ENCODE results near the gene OR2Y1. TPM values are rescaled to one million over a fixed set of nuclear protein-coding genes. Genes with fewer than 3 reads are reported as not detected.

OR2Y1 gene
- total and polyA plus RNA-seq, 2 donors = not detected

Small RNA genes lying within 50 kb of the gene (small RNA-seq; reads per million reads assigned to genes)
- not detected for gene RNU1-17P

Other genes starting within 250 kb of the OR2Y1 start
- 35.4 TPM for gene CNOT6, start 245.7 kb downstream of the OR2Y1 start, total RNA-seq
- gene CNOT6, start 245.7 kb downstream of the OR2Y1 start, polyA plus RNA-seq = 9.4 TPM
- not detected for gene SCGB3A1, start 148.6 kb downstream of the OR2Y1 start, total RNA-seq
- gene SCGB3A1, start 148.6 kb downstream of the OR2Y1 start, polyA plus RNA-seq = 0.32 TPM
- gene FLT4, start 90.5 kb downstream of the OR2Y1 start, total RNA-seq = 18.2 TPM
- gene FLT4, start 90.5 kb downstream of the OR2Y1 start, polyA plus RNA-seq = 8.4 TPM
- gene MGAT1, start 62.7 kb upstream of the OR2Y1 start, total RNA-seq = 50.6 TPM
- gene MGAT1, start 62.7 kb upstream of the OR2Y1 start, polyA plus RNA-seq = 179 TPM
- 32.6 TPM for gene ZFP62, start 121.2 kb upstream of the OR2Y1 start, total RNA-seq
- 17.4 TPM for gene ZFP62, start 121.2 kb upstream of the OR2Y1 start, polyA plus RNA-seq
- not detected for gene BTNL8, start 159.1 kb upstream of the OR2Y1 start, total RNA-seq
- gene BTNL8, start 159.1 kb upstream of the OR2Y1 start, polyA plus RNA-seq = 0.10 TPM
- gene BTNL3, start 248.8 kb upstream of the OR2Y1 start, total RNA-seq = not detected
- gene BTNL3, start 248.8 kb upstream of the OR2Y1 start, polyA plus RNA-seq = 0.04 TPM

Data from urinary bladder (tissue), 2 donors.